Small intestine (tissue), 7 donors: ENCODE results near the gene ZBTB7B. TPM values are rescaled to one million over a fixed set of nuclear protein-coding genes. Genes with fewer than 3 reads are reported as not detected.
A peak's percentile ranks its signal among the peaks of the same experiment; 100 is the strongest.

Source experiments
- DNase-seq, 2 donors: peaks; one replicate each; pipeline versions ENCODE4 v3.0.0 to v3.0.0-alpha.2; 2013
- FAIRE-seq: peaks from 2 replicates; lab custom pipeline; 2012; peaks lifted over from hg19 to GRCh38; lab: Jason Lieb, UNC
- H3K27ac ChIP-seq, 3 donors: one replicate each; pipeline ENCODE4 v1.5.1; 2013; ENCODE audit warnings: low read length in 2 of 3, mild to moderate bottlenecking in 2 of 3, control low read depth in 1 of 3, inconsistent platforms in 1 of 3, low read depth in 1 of 3, moderate library complexity in 1 of 3
- H3K27me3 ChIP-seq, 3 donors: one replicate each; pipeline ENCODE4 v1.6.1; 2013; ENCODE audit warnings: low read length in 3 of 3, inconsistent platforms in 1 of 3; ENCODE audit not compliant: control insufficient read depth in 3 of 3, insufficient read depth in 3 of 3
- H3K36me3 ChIP-seq, 3 donors: one replicate each; pipeline ENCODE4 v1.6.1; 2013; ENCODE audit warnings: low read length in 3 of 3, inconsistent platforms in 1 of 3, low read depth in 1 of 3, mild to moderate bottlenecking in 1 of 3, moderate library complexity in 1 of 3; ENCODE audit not compliant: control insufficient read depth in 3 of 3, insufficient read depth in 2 of 3
- H3K4me1 ChIP-seq, 3 donors: one replicate each; pipeline ENCODE4 v1.6.1; 2013; ENCODE audit warnings: low read length in 2 of 3, inconsistent platforms in 1 of 3, low read depth in 1 of 3, mild to moderate bottlenecking in 1 of 3, moderate library complexity in 1 of 3; ENCODE audit not compliant: control insufficient read depth in 3 of 3, insufficient read depth in 2 of 3
- H3K4me3 ChIP-seq, 3 donors: one replicate each; pipeline ENCODE4 v1.5.1; 2013; ENCODE audit warnings: low read length in 3 of 3, control low read depth in 1 of 3, inconsistent platforms in 1 of 3, low read depth in 1 of 3, mild to moderate bottlenecking in 1 of 3, moderate library complexity in 1 of 3
- H3K9me3 ChIP-seq, 2 donors: one replicate each; pipeline ENCODE4 v1.6.1; 2013; ENCODE audit warnings: low read depth in 1 of 2, low read length in 1 of 2; ENCODE audit not compliant: control insufficient read depth in 2 of 2, insufficient read depth in 1 of 2
- WGBS, 3 donors: extraction: QIAGEN DNeasy Blood & Tissue Kit; methylation state at CpG; one replicate each; pipeline ENCODE4 v1.1.7; 2013; 5-methylcytosine and 5-hydroxymethylcytosine counted together
- polyA plus RNA-seq, 4 donors: library from polyadenylated mRNA; stranded (reverse) in 3 of 4; unstranded in 1 of 4; fragments of 200-250 nt in 3 of 4; fragments of 120-200 nt in 1 of 4; gene quantifications; one replicate each; pipeline versions ENCODE4 v1.2.1 to v1.2.3, GENCODE V29; 2013
- donor health status: healthy with polysubstance abuse.
- donor health status: control.
- donor health status: control.
- donor health status: Bipolar disorder and iron deficiency.
- donor health status: healthy.

ZBTB7B gene
- polyA plus RNA-seq, 4 donors = 51.5 to 222 (median 115) TPM

- peak; percentile 82 to 99 for DNase-seq
- Histone ChIP-seq H3K4me3 (peak overlapping the region in 2 of 3 donors; percentile 23 to 60), H3K27ac (peak overlapping the region; percentile 68 to 96 (median 95)), H3K9me3 (no peaks in the 10 kb centered on the region), H3K27me3 (no peaks in the 10 kb centered on the region), H3K4me1 (peaks cover 7 to 81% (median 36%) of the 10 kb centered on the region in 3 donors), H3K36me3 (peaks cover 0 to 77% (median 4%) of the 10 kb centered on the region in 3 donors)
- WGBS, 3 donors = 19 to 55% (median 47%) methylated on average over 6 of the region's 6 CpGs
- FAIRE-seq = no peak
Measured at GRCh38 chr1:155007251-155007828, 4.7 kb downstream of the ZBTB7B start.

DNA sequence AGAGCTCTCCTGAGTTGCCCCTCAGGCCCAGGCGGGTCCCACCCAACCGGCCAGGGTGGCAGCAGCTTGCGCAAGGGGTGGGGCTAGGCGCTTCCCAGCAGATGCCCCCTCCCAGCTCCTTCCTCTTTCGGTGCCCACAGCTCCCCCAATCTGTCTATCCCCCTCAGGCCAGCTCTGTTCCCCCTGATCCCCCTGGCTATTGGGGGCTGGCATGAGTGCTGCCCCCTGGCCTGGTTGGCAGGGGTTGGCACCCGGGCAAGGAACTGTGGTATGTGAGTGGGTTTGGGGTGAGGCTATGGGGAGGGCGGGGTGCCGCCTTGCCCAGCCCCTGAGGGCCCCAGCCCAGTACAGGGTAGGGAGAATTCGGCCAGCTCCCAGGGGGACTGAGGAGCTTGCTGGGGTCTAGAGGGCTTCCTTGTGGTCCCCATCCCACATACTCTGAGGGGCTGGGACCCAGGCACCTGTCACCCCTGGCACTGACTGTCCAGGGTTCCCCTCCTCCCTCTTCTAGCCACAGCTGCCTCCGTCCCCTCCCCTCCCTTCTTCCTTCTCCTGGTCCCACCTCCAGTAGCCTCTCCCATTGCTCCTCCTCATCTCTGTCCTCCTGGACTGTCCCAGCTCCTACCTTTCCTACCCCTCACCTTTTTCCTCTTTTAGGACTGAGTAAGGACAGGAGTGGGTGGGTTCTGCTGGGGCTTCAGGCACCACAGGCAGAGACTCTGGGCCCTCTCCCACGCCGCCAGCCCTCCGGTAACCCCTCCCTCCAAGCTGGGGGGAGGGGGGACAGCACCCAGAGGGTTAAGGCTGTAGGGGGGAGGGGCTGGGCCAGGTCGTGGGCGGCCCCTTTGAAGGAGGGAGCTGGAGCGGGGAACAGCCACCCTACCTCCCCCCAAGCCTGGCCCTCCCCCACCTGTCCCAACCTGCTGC is 5.7 kb downstream of the ZBTB7B start:
- H3K4me1 ChIP-seq = peaks cover 7 to 91% (median 41%) of the 10 kb centered on the region in 3 donors
- peak overlapping the region; percentile 23 to 60 (median 30) for H3K4me3 ChIP-seq
- H3K27me3 ChIP-seq = no peaks in the 10 kb centered on the region
- no peaks in the 10 kb centered on the region for H3K9me3 ChIP-seq
- FAIRE-seq (no peak), DNase-seq (peak in 1 of 2 donors; percentile 83)
- peak overlapping the region; percentile 64 to 96 (median 95) for H3K27ac ChIP-seq
- WGBS, 3 donors = 4 to 44% (median 44%) methylated on average over 12 to 16 of the region's 16 CpGs
- H3K36me3 ChIP-seq = peaks cover 0 to 86% (median 4%) of the 10 kb centered on the region in 3 donors

DNA sequence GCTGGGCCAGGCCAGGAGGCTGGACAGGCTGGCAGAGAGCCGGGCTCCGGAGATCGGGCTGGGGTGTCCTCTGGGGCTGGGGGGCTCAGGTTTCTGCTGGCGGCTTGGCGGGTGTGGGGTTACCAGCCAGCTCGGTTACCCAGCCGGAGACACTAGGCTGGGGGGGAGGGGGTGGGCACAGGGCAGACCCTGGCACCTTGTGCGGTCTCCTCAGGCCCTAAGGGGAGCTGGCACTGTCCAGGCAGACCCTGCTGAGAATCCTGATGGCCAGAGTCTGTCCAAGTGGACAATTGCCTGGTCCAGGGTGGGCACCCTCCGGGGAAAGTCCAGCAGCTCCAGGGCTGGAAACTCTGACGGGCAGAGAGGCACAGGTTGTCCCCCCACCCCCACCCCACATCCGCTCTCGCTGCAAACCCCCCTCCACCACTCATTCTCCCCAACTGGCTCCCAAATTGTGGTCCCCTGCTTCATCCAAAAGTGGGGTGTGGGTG is 6.7 kb downstream of the ZBTB7B start:
- peak overlapping the region in 2 of 3 donors; percentile 23 to 60 for H3K4me3 ChIP-seq
- peaks cover 7 to 94% (median 46%) of the 10 kb centered on the region in 3 donors for H3K4me1 ChIP-seq
- DNase-seq = no peak
- peak overlapping the region; percentile 64 to 96 (median 95) for H3K27ac ChIP-seq
- H3K36me3 ChIP-seq = peaks cover 0 to 92% (median 4%) of the 10 kb centered on the region in 3 donors
- no peak for FAIRE-seq
- H3K9me3 ChIP-seq = no peaks in the 10 kb centered on the region
- 40 to 70% (median 67%) methylated on average over 8 to 12 of the region's 12 CpGs for WGBS, 3 donors
- no peaks in the 10 kb centered on the region for H3K27me3 ChIP-seq

DNA sequence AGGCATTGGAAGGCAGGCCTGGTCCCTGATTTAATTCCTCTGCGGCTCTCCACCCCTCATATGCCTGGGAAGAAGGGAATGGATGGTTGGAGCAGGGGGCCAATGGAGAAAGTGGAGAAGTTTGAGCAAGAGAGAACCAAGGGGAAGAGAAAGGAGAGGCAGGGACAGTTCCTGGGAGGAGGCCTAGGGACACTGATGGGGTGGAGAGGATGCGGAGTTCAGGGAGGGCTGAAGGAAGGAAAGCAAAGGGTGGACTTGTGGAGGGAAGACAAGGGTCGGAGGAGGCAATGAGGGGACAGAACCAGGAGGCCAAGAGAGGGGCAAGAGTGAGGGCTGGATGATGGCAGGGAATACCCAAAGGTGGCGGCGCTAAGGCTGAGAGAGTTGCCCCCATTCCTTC is 7.1 kb downstream of the ZBTB7B start:
- H3K4me3 ChIP-seq = peak overlapping the region in 2 of 3 donors; percentile 13 to 60
- no peak for DNase-seq
- peaks cover 0 to 92% (median 8%) of the 10 kb centered on the region in 3 donors for H3K36me3 ChIP-seq
- 78 to 88% (median 83%) methylated on average over 5 of the region's 5 CpGs for WGBS, 3 donors
- peaks cover 7 to 89% (median 41%) of the 10 kb centered on the region in 3 donors for H3K4me1 ChIP-seq
- H3K27ac ChIP-seq = peak overlapping the region; percentile 17 to 95 (median 73)
- no peaks in the 10 kb centered on the region for H3K9me3 ChIP-seq
- no peaks in the 10 kb centered on the region for H3K27me3 ChIP-seq
- FAIRE-seq = no peak

DNA sequence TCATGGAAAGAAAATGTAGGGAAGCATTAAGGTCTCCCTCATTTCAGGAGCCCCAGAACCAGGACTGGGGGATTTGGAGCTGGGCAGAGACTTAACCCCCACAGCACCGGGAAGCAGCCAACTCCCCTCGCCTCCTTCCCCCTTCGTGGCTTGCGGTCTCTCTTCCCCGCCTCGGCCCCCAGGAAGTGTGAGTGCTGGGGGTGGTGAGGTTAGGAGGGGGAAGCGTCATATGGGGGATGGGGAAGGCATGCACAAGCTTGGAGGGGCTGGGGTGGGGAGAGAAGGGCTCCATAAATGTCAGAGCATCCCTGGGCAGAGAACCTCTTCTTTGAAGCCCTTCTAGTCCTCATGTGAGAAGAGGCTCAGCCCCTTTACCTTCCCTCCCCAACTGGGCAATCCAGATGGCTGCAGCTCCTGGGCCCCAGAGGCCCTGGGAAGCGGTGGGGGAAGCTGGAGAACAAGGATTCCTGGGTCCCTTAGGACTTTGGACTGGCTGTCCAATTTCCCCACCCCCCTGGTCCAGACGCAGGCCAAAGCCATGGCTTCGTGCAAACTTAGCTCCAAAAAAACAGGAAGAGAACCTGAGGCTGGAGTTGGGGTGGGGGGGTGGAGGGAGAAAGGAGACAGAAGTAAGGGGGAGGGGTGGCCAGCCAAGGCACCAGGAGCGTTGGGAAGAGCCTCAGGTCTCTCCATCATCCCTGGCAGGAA is 7.8 kb downstream of the ZBTB7B start:
- H3K4me3 ChIP-seq = peak overlapping the region in 2 of 3 donors; percentile 38 to 60
- H3K9me3 ChIP-seq = no peaks in the 10 kb centered on the region
- H3K4me1 ChIP-seq = peaks cover 7 to 85% (median 36%) of the 10 kb centered on the region in 3 donors
- WGBS, 3 donors = 28 to 45% (median 28%) methylated on average over 8 to 11 of the region's 11 CpGs
- FAIRE-seq = no peak
- DNase-seq = peak in 1 of 2 donors; percentile 47
- H3K36me3 ChIP-seq = peaks cover 3 to 94% (median 14%) of the 10 kb centered on the region in 3 donors
- no peaks in the 10 kb centered on the region for H3K27me3 ChIP-seq
- H3K27ac ChIP-seq = peak overlapping the region; percentile 28 to 95 (median 73)

DNA sequence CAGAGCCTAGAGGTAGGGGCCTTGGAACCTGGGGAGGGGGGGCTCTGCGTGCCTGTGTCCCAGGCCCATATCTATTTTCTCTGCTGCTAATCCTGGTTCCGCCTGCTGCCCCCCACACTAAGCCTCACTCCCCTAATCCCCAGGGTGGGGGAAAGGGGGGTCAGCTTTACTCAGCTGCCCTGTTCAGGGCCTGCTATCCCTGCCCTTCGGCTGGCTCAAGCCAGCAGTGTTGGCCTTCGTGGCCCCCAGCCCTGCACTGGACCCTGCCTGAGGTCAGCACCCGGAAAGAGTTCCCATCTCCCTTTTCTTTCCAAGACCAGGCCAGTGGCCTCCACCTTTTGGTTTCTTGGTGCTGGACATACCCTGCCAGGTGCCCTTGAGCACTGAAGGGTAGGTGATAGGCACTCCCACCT is 8.4 kb downstream of the ZBTB7B start:
- Histone ChIP-seq H3K4me3 (peak overlapping the region in 1 of 3 donors; percentile 60), H3K27ac (peak overlapping the region; percentile 28 to 95 (median 73)), H3K4me1 (peaks cover 4 to 79% (median 30%) of the 10 kb centered on the region in 3 donors), H3K9me3 (no peaks in the 10 kb centered on the region), H3K27me3 (no peaks in the 10 kb centered on the region), H3K36me3 (peaks cover 6 to 94% (median 17%) of the 10 kb centered on the region in 3 donors)
- FAIRE-seq (no peak), DNase-seq (no peak)
- WGBS, 3 donors = 62 to 75% (median 64%) methylated on average over 4 to 5 of the region's 5 CpGs

DNA sequence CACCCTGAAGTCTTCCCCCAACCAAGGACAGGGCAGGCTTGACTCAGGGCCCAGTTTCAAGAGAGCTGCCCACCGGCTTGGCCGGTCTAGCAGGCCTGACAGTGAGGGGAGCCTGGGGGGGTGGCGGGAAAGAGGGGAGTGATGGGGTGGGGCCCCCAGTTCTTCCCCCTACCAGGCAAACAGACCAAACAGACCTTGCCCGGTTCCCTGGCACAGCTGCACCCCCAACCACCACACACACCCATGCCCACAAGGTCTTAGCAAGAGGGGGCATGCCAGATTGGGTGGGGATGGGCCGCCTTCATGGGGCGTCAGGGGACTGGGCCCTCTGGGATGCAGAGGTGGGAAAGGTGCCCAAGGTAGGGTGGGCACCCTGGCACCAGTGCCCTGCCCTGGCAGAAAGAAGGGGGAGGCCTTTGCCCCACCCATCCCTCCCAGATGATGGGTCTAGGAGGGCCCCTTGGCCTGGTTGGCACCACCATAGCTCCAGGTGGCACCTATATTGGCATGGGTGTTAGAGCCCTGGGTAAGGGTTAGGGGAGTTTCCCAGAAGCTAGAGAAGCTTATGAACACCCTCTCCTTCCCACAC is 8.9 kb downstream of the ZBTB7B start:
- FAIRE-seq = no peak
- Histone ChIP-seq H3K27me3 (no peaks in the 10 kb centered on the region), H3K4me1 (peaks cover 0 to 78% (median 28%) of the 10 kb centered on the region in 3 donors), H3K27ac (peak overlapping the region; percentile 50 to 95 (median 84)), H3K9me3 (no peaks in the 10 kb centered on the region), H3K36me3 (peaks cover 6 to 94% (median 17%) of the 10 kb centered on the region in 3 donors), H3K4me3 (peak overlapping the region in 1 of 3 donors; percentile 60)
- WGBS, 3 donors = 69 to 79% (median 72%) methylated on average over 5 to 6 of the region's 6 CpGs
- DNase-seq = no peak
